Left kidney (tissue), 2 donors: ENCODE measurements around the gene HOXD3. TPM values are rescaled to one million over a fixed set of nuclear protein-coding genes. Genes with fewer than 3 reads are reported as not detected.

Experiments
- DNase-seq: peaks from one replicate; pipeline ENCODE4 v3.0.0-alpha.2; 2013
- polyA plus RNA-seq: library from polyadenylated mRNA; unstranded; fragments of 120-200 nt; gene quantifications from one replicate; pipeline ENCODE4 v1.2.1, GENCODE V29; 2013; ENCODE audit not compliant: insufficient read length

The HOXD3 gene
- polyA plus RNA-seq, 1 donor, result 26.1 TPM

DNA sequence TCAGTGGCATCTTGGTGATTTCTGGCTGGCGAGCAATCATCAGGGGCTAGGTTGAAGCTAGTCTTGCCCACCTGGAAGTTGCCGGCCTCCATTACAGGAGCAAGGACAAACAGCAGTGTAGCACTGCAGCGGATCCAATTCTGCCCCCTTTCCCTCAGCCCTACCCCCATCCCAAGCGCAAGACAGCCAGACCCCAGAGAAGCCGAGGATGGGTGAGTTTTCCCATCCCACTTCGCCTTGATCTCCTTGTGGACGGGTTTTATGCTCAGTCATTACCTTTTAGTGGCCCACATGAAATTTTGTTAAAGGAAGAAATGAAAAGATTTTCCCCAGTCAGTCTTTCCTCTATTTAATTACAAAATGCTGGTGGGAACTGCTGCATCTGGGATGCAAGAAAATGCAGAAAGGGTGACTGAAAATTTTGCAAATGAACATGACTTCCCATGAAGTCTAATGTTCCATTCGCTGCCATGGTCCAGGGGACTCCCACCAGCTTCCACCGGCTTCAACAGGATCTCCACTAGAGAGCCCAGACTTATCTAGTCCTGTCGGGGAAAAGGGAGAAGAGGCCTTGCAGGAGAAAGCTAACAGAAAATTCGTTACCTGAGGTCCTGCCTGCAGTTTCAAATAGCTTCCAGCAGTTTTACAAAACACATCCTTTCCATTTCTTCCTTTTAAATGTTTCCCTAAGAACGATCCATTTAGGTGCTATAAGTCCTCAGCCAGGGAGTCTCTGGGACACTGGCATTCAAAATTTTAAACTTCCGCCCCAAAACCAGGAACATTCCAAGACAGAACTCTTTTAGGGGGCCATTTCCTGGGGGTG is 36.5 kb upstream of the HOXD3 start:
- DNase-seq, result no peak

- no peak for DNase-seq
Observed at GRCh38 chr2:176121190-176122051, 35.7 kb upstream of the HOXD3 start.

DNA sequence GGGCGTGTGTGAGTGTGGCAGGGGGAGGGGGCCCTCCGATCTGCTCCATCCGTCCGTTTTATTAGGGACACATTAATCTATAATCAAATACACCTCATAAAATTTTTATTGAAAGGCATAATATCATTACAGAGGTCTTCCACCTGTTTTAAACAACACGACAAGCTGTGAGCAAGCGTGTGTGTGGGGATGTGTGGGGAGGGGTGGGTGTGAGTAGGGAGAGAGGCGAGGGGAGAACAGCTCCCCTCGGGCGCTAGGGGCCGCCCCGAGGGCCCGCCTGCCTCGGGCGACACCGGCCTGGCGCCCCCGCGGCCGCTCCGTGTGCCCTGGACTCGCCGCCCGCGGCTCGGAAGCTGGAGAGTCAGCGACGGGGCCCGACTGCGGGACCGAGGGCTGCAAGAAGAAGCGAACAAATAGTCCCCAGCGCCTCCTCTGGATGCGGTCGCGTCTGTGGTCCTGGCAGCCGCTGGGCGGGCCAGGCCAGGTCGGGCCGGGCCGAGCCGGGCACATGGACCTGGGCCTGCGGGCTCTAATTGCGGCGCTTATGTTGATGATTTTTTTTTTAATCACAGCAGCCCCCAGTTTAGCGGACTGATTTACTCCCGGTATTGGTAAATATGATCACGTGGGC is 34.9 kb upstream of the HOXD3 start:
- no peak for DNase-seq

GRCh38 chr2:176122683-176123410 is 34.3 kb upstream of the HOXD3 start, which contains the start of gene HOXD9:
TSS of gene HOXD9 (plus strand) at chr2:176122719. CDS start at chr2:176122769, 50 bp downstream.
- DNase-seq, result no peak

GRCh38 chr2:176123411-176124109 is 33.5 kb upstream of the HOXD3 start:
- DNase-seq, result no peak

- DNase-seq, result no peak
Observed at GRCh38 chr2:176124110-176124946, 32.8 kb upstream of the HOXD3 start.

DNA sequence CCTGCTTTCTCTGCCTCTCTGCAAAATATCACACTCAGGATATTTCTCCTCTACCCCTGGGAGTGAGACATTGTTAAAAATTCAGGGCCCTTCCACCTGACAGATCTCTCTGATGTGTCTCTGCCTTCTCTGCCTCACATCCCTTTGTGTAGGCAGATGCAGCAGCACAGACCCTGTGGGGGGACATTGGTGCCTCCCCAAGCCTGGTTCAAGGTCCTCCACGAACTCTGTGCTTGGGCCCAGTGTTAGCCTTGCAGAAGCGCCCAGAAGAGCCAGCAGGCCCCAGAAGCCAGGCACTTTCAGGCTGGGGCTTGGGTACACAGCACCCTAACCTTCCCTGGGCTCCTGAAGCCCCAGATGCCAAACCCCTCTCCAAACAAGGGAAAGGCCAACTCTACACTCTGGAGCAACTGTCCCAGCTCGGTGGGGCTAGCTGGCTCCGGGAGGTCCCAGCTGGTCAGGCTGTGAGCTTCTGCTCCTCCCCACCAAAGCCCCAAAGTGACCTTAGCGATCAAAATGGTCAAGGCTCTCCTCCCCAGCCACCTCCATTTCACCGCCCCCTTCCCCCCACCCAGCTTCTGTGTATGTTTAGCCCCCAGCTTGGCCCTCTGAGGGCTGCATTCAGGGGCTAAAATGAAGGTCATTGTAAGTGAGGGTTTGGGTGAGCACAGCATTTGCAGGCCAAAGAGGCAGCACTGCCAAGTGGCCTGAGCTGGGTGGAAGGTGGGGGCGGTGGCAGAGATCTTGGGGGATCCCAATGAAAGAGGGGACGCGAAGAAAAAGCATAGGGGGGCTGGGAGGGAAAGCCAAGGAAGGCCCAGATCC is 31.9 kb upstream of the HOXD3 start:
- no peak for DNase-seq

DNA sequence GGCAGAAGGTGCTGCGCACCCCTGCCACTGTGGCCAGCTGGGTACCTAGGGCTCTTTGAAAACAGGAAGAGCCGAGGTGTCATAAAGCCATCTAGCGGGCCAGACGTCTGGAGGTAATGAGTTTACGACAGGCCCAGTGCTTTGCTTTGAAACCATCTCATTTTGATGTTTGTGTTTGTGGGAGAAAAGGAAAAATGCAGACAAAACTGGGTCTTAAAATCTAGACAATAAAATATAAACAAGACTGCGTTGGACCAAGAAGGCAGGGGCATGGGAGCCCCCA is 31.4 kb upstream of the HOXD3 start:
- DNase-seq, result no peak

DNA sequence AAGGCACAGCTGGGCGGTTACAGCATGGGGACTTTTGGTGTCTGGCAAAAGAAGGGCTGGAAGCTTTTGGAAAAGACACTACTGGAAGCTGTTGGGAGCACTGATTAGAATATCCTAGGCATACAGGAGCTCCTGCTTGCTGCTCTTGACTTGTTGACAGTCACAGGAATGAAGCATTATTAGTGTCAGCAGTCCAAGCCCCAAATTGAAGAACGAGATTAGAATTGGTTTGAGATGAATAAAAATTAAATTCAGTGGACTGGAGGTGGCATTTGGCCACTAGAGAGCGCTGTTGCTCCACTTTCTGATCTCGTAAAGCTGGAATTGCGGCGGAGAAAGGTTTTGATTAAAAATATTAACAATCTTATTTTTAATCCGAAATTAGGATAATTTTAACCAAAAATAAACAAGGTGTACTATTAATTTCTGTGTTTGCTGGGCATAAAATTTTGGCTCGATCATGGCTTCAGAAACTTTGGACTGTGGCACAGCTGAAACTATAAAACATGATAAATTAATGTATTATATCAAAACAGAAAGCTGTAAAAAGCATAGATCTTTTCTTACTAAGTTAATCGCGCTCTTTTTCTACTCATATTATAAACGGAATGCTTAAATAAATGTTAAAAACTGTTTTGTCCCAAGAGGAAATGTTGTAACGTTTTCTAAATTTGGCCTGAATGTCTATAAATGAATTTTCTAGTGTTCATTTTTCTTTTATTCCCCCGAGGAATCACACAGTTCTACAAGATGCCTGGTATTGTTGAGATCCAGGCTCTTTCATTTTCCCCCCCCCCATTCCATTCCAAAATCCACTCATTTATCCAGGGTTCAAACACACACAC is 30.0 kb upstream of the HOXD3 start:
- DNase-seq, result no peak

DNA sequence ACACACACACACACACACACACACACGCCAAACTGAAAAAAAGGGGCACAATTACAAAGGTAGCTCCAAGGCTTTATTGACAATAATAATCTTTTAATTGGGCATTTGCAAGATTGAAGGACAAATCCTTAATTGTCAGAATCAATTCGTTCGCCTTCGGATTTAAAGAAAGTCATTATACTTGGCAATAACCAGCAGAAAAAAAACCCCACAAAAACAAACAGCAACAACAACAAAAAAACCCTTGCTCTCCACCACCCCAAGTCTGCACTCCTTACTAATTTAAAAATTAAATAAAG is 29.4 kb upstream of the HOXD3 start:
- no peak for DNase-seq

- no peak for DNase-seq
Observed at GRCh38 chr2:176128172-176128981, 28.7 kb upstream of the HOXD3 start.

DNA sequence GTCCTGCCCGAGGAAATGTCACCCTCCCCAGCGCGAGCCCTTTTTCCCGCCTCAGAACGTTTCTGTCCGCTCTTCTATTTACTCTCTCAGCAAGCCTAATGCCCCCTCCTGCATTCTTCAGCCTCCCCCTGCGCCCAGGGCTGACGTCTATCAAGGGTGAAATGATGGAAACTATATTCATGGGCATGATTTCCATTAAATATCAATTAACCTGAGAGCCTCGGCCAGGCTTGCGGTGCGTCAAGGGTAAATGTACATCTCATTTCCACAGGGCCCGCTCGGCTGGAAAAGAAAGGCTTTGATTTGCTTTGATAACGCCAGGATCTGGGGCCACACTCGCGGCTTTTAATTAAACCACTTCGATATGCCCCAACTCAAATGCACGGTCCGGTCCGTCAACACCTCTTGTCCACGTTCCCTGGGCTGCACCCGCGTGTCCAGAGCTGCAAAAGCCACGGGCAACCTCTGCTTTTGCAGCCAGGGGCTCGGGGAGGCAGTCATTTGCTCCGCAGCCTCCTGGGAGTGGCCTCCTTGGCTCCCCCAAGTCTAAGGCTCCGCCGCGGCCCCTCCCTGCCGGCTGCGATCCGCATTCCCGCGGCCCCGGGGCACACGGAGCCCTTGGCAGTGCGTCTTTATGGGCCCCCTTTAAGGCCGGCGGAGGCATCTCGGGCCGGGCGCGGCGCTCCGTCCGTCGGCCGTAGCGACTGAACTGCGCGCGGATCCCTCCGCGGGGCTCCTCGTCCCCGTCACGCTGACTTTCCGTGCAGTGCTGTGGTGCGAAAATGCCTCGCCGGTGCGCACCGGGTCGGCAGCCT is 27.9 kb upstream of the HOXD3 start, which contains the start of gene HOXD8:
HOXD8 (plus strand) TSS at position 724 of the 815 bp plus-strand sequence. CDS start 662 bp downstream, outside the sequence.
- DNase-seq, result no peak

- no peak for DNase-seq
Observed at GRCh38 chr2:176129813-176130146, 27.3 kb upstream of the HOXD3 start.

GRCh38 chr2:176130147-176130956 is 26.8 kb upstream of the HOXD3 start:
- peak; percentile 94 for DNase-seq

DNA sequence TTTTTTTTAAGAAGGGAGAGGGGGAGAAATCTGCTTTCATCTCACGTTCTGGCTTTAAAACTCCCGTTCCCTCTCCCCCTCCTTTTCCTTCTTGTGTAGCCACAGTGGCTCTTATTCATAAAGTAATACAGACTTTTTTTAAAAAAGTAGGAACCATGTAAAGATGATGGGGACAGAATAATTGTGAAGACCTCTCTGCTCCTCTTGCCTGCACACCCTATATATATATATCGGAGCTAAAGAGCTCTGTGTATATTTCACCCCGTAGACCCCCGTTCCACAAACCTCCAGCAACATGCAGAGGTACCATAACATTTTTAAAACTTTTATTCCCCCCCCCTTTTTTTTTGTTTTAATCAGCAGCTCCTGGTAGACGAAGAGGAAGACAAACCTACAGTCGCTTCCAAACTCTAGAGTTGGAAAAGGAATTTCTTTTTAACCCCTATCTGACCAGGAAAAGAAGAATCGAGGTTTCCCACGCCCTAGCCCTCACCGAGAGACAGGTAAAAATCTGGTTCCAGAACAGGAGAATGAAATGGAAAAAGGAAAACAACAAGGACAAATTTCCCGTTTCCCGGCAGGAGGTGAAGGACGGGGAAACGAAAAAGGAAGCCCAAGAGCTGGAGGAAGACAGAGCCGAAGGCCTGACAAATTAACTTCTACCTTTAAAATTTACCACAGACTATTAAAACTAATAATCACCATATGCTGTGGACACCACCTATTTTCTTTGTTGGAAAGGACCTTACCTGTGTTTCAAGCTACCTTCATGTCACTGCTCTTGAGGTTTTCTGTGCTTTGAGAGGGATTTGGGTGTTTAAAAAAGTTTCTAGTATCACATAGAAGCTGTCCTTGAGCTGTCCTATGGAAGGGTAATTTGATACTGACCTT is 25.9 kb upstream of the HOXD3 start:
- DNase-seq, result no peak
